22Rv1 (cell line): Measurements from ENCODE around the gene SLC30A9.

ENCODE experiments used
- CTCF ChIP-seq: fragments of 450-650 bp; IDR thresholded peaks from 2 replicates; pipeline ENCODE4 v1.5.1; 2017; ENCODE audit warnings: mild to moderate bottlenecking
- ZFX ChIP-seq: fragments of 450-650 bp; IDR thresholded peaks from 2 replicates; pipeline ENCODE4 v1.6.1; 2017; ENCODE audit warnings: antibody characterized with exemption, borderline replicate concordance

GRCh38 chr4:42136371-42136770, 146.0 kb downstream of the SLC30A9 start:
- TF ChIP-seq CTCF, result no peak
- TF ChIP-seq ZFX, result no peak
